GM12864 (cell line): ENCODE results near the gene HMGA1.

Source experiments
- DNase-seq: peaks from one replicate; pipeline ENCODE4 v3.0.0-alpha.2; 2011; ENCODE audit warnings: low read depth
- H3K4me3 ChIP-seq: 2 replicates; pipeline ENCODE4 v1.5.1; 2011; ENCODE audit warnings: mild to moderate bottlenecking, low read depth, low read length, control low read depth
- TF ChIP-seq, protein P1 (sequence below): IDR thresholded peaks from 2 replicates; pipeline ENCODE4 v1.5.1; 2011; ENCODE audit warnings: low read depth, mild to moderate bottlenecking, moderate library complexity, low read length, control low read depth, inconsistent platforms; ENCODE audit errors: missing control alignments

The HMGA1 gene

DNA sequence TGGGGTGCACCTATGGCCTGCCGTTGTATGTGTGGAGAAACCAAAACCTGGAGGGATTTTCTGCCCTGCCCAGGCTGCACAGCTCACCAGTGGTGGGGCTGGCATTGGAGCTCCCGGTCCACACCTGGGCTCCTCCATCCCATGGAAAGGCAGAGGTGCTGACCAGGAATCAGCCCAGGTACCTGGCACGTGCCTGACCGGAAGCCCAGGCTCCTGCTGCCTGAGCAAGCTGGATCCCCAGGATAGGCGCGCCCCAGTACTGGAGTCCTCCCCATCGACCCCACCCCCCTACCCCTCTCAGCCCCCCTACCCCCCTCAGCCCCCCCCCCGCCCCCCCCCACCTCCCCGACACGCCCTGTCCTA, 39.9 kb upstream of the HMGA1 start:
- TF ChIP-seq, protein P1, sequence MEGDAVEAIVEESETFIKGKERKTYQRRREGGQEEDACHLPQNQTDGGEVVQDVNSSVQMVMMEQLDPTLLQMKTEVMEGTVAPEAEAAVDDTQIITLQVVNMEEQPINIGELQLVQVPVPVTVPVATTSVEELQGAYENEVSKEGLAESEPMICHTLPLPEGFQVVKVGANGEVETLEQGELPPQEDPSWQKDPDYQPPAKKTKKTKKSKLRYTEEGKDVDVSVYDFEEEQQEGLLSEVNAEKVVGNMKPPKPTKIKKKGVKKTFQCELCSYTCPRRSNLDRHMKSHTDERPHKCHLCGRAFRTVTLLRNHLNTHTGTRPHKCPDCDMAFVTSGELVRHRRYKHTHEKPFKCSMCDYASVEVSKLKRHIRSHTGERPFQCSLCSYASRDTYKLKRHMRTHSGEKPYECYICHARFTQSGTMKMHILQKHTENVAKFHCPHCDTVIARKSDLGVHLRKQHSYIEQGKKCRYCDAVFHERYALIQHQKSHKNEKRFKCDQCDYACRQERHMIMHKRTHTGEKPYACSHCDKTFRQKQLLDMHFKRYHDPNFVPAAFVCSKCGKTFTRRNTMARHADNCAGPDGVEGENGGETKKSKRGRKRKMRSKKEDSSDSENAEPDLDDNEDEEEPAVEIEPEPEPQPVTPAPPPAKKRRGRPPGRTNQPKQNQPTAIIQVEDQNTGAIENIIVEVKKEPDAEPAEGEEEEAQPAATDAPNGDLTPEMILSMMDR = no peak
- no peak for DNase-seq
- H3K4me3 ChIP-seq = peak overlapping the region; percentile 72

DNA sequence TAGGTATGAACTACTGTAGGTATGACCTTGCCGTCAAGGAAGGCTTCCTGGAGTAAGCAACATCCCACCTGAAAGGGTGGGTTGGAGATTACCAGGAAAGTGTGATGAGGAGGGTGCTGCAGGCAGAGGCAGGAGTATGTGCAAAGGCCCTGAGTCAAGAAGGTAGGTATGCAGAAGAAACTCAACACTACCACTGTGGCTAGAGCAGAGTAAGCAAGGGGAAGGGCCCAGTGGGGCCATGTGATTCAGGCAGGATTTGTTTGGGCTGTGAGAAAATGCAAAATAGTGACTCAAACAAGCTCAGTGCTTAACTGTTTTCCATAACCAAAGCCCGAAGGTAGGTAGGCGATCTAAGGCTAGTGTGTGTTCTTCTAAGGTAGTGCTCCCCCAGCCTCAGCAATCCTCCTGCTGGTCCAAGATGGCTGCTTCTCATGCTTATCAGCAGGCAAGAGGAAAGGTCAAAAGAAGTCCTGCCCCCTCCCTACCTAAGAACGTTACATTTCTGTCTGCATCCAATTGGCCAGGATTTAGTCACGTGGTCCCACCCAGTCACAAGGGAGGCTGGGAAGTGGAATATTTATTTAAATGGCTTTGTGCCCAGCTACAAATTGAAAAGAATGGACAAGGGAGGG, 36.2 kb upstream of the HMGA1 start:
- DNase-seq = no peak
- TF ChIP-seq, protein P1 = no peak
- no peak overlapping the region for H3K4me3 ChIP-seq

DNA sequence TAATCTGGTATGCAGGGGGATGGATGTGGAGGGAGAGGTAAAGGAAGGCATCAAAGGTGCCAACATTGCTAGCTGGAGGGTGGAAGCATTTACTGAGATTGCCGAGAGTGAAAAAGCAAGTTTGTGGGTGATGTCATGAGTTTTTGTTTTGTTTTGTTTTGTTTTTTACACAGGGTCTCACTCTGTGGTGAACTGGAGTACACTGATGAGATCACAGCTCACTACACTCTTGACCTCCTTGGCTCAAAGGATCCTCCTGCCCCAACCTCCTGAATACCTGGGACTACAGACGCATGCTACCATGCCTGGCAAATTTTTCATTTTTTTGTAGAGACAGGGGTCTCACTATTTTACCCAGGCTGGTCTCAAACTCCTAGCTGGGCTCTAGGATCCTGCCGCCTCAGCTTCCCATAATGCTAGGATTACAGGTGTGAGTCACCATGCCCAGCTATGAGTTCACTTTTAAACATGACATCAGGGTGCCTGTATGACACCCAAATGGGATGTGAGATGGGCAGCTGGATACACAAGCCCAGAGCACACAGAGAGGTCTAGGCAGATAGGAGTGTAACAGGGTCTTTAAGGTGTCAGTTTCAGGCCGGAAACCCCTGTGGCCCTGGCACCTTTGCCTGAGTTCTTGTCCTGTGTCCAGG, 35.1 kb upstream of the HMGA1 start:
- no peak overlapping the region for H3K4me3 ChIP-seq
- no peak for DNase-seq
- TF ChIP-seq, protein P1 = no peak

DNA sequence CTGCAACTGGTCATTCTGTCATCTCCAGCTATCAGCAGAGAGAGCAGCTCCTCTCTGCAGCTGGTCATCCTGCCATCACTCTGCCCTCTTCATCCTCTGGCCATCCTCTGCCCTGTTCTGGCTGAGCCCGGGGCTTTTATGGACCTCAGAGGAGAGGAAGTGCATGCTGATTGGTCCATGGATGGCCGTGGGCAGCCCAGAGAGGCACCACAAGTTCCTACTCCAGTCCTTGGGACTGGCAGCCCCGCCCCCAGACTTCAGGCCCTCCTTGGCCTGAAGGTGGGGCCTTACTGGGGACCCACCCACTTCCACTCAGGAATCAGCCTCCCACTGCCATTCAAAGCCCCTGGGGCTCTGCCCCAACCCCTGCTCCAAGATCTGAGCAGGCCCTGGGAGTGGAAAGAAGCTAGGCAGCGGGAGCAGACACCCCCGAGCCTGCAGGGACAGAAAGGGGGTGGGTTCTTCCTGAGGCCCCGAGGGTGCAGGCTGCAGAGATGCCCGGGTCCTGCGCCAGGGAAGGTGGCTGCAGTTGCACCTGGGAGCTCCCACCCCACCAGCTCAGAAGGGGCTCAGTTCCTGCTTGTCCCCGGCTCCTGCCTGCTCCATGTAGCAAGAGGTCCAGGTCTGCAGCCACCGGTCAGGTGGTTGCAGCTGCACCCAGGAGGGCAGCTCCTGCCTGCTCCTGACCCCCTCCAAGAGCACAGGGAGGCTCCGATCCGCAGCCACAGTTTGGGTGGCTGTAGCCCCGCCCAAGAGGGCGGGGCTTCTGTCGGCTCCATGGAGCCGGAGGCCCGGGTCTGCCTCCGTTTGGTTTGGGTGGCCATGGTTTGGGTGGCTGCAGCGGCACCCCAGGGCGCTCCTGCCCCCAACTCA, 34.1 kb upstream of the HMGA1 start:
- H3K4me3 ChIP-seq = no peak overlapping the region
- no peak for DNase-seq
- TF ChIP-seq, protein P1 = no peak

DNA sequence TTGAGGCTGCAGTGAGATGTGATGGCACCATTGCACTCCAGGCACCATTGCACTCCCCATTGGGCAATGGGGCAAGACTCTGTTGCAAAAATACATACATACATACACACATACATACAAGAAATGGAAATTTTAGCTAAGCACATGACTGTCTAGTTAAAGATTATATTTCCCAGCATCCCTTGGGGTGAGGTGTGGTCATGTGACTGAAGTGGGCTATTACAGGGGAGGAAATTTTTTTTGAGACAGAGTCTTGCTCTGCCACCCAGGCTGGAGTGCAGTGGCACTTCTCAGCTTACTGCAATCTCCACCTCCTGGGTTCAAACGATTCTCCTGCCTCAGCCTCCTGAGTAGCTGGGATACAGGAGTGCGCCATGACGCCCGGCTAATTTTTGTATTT, 32.0 kb upstream of the HMGA1 start:
- DNase-seq = no peak
- TF ChIP-seq, protein P1 = no peak
- H3K4me3 ChIP-seq = no peak overlapping the region

DNA sequence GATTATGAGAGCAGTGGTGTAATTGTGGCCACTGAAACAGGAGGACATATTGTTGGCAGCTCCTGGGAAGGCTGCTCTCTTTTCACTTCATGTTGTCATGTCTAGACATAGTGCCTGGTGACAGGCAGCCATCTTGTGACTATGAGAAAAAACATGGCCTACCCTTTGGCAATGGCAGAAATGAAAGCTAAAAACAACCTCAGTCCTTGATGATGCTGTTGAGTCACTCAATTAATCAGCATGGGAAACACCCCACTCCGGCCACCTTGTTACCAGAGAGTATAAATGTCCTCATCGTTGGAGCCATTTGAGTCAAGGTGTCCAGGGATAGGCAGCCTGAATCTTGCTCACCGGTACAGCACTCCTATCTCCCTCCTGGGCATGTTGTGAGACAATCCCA, 31.2 kb upstream of the HMGA1 start:
- TF ChIP-seq, protein P1 = no peak

More for the DNA sequence above, 31.2 kb upstream of the HMGA1 start:
- H3K4me3 ChIP-seq = no peak overlapping the region
- DNase-seq = no peak
